NCI-H446 (cell line): ENCODE measurements around the gene GTSE1.
"Not testable (repeated sequence)": the region's sequence is repeated elsewhere in the genome, so short reads cannot be mapped to it uniquely, and the experiment has no call there.

Source experiments
- DNase-seq, 2 experiments: peaks; one replicate each; lab custom pipeline; 2025; lab: John Stamatoyannopoulos, UW

The GTSE1 gene

GRCh38 chr22:46296257-46297150 lies at the start of gene GTSE1:
Gene GTSE1 (plus strand): TSS chr22:46296870. CDS start chr22:46297401, 531 bp downstream.
- peak; percentile 97 to 98 for DNase-seq

- no peak for DNase-seq
Observed at GRCh38 chr22:46247443-46247975, 49.2 kb upstream of the GTSE1 start.

- peak; percentile 13 to 87 for DNase-seq
Observed at GRCh38 chr22:46250035-46250782, 46.5 kb upstream of the GTSE1 start, which contains the start of gene CDPF1. Gene CDPF1 (minus strand): TSS chr22:46250293. CDS start chr22:46248284, 2,009 bp downstream.

- no peak for DNase-seq
Observed at GRCh38 chr22:46250783-46251125, 45.9 kb upstream of the GTSE1 start.

GRCh38 chr22:46251266-46251665 lies 45.4 kb upstream of the GTSE1 start:
- no peak for DNase-seq

GRCh38 chr22:46251816-46252380 lies 44.8 kb upstream of the GTSE1 start:
- no peak for DNase-seq

GRCh38 chr22:46256358-46256958 lies 40.2 kb upstream of the GTSE1 start:
- DNase-seq: no peak

GRCh38 chr22:46259374-46259773 lies 37.3 kb upstream of the GTSE1 start:
- DNase-seq: no peak

- no peak for DNase-seq
Observed at GRCh38 chr22:46260038-46260437, 36.6 kb upstream of the GTSE1 start.

GRCh38 chr22:46262449-46263215 lies 34.0 kb upstream of the GTSE1 start:
- DNase-seq: no peak

GRCh38 chr22:46263216-46263590 lies 33.5 kb upstream of the GTSE1 start, which contains the start of gene PKDREJ:
Gene PKDREJ (minus strand): TSS chr22:46263343. CDS start chr22:46263322, 21 bp downstream.
- DNase-seq: no peak

GRCh38 chr22:46264520-46264919 lies 32.1 kb upstream of the GTSE1 start:
- not testable (repeated sequence) for DNase-seq

- DNase-seq: not testable (repeated sequence)
Observed at GRCh38 chr22:46265627-46266026, 31.0 kb upstream of the GTSE1 start.

GRCh38 chr22:46267431-46268279 lies 29.0 kb upstream of the GTSE1 start, which contains the start of gene TTC38:
Gene TTC38 (plus strand): TSS chr22:46268008. CDS start chr22:46268040, 32 bp downstream.
- peak; percentile 14 to 74 for DNase-seq

GRCh38 chr22:46269564-46269963 lies 27.1 kb upstream of the GTSE1 start:
- DNase-seq: no peak

- DNase-seq: no peak
Observed at GRCh38 chr22:46272196-46272595, 24.5 kb upstream of the GTSE1 start.

- DNase-seq: no peak
Observed at GRCh38 chr22:46272762-46273431, 23.8 kb upstream of the GTSE1 start.

- DNase-seq: no peak
Observed at GRCh38 chr22:46273432-46274148, 23.1 kb upstream of the GTSE1 start.

- no peak for DNase-seq
Observed at GRCh38 chr22:46274381-46274780, 22.3 kb upstream of the GTSE1 start.
